Measurements from ENCODE around the gene IFNK.

- no peak for TF ChIP-seq CTCF (conservative IDR thresholded peaks at IDR 0.05; ENCODE audit: low read depth in 2 of 2)
- TF ChIP-seq REST (IDR thresholded peaks at IDR 0.05; ENCODE audit: unreplicated experiment): no peak
- no peak for TF ChIP-seq POLR2AphosphoS5 (IDR thresholded peaks at IDR 0.05; ENCODE audit: low read depth)
- no peak for TF ChIP-seq STAT1 (IDR thresholded peaks at IDR 0.05; ENCODE audit: unreplicated experiment)
- no peak for TF ChIP-seq EZH2 (IDR thresholded peaks at IDR 0.05; ENCODE audit: low read depth, unreplicated experiment)
- no peak for TF ChIP-seq EZH2phosphoT487 (IDR thresholded peaks at IDR 0.05; ENCODE audit: unreplicated experiment)
- no peak for TF ChIP-seq CREB1 (CRISPR knock-in tag; IDR thresholded peaks at IDR 0.05; ENCODE audit: low read depth)
- TF ChIP-seq NANOG (IDR thresholded peaks at IDR 0.05; ENCODE audit: borderline replicate concordance): no peak
- TF ChIP-seq ZNF114 (CRISPR knock-in tag; IDR thresholded peaks at IDR 0.05): no peak
Observed at GRCh38 chr9:27505744-27506161, 18.3 kb upstream of the IFNK start.
